ENCODE data around the gene PTDSS2. TPM values are rescaled to one million over a fixed set of nuclear protein-coding genes. Genes with fewer than 3 reads are reported as not detected.
A peak's percentile ranks its signal among the peaks of the same experiment; 100 is the strongest.

PTDSS2 gene
- total and polyA plus RNA-seq, 9 of the 15 experiments (the other 6 are each of a cell fraction or from before 2014, with no cell fraction given), result 0.45 to 53.9 (median 17.2) TPM

GRCh38 chr11:449889-450808 lies at the start of gene PTDSS2 (continued):
- TF ChIP-seq ARID3A (IDR thresholded peaks at IDR 0.05; ENCODE audit: borderline replicate concordance, low read depth, low read length) (no peak), PPARD (CRISPR knock-in tag; IDR thresholded peaks at IDR 0.05) (no peak), ZNF184 (CRISPR knock-in tag; IDR thresholded peaks at IDR 0.05) (no peak), BCLAF1 (IDR thresholded peaks at IDR 0.05; ENCODE audit: borderline replicate concordance in 1 of 2, control insufficient read depth in 1 of 2, low read depth in 2 of 2, low read length in 1 of 2) (no peak), ZBTB43 (CRISPR knock-in tag; IDR thresholded peaks at IDR 0.05) (no peak), MIER1 (IDR thresholded peaks at IDR 0.05; ENCODE audit: low read depth) (no peak), PHTF2 (CRISPR knock-in tag; IDR thresholded peaks at IDR 0.05) (no peak), BCOR (IDR thresholded peaks at IDR 0.05) (no peak), ATF6 (CRISPR knock-in tag; IDR thresholded peaks at IDR 0.05) (0 out of 2 replicates have a peak, but pooled peaks have one; percentile 29), COPS2 (conservative IDR thresholded peaks at IDR 0.05) (no peak), MEF2D (tag; conservative IDR thresholded peaks at IDR 0.05; ENCODE audit: low read depth) (no peak), NCOA1 (IDR thresholded peaks at IDR 0.05; ENCODE audit: low read depth) (no peak), GABPB1 (CRISPR knock-in tag; IDR thresholded peaks at IDR 0.05) (peak; percentile 77; the same call in 1 of the 2 replicates), POLR2AphosphoS2 (IDR thresholded peaks at IDR 0.05; ENCODE audit: low read length) (peak; percentile 87; the same call in 1 of the 2 replicates), NR2F6 (CRISPR knock-in tag; IDR thresholded peaks at IDR 0.05) (no peak), NFE2L1 (tag; IDR thresholded peaks at IDR 0.05; ENCODE audit: borderline replicate concordance, low read depth) (no peak)
